Prostate gland (tissue), 2 donors: ENCODE results near the gene SBSN.

ENCODE experiments used
- CTCF ChIP-seq, 4 experiments: fragments of 200-600 bp in 2 of 4; fragments of 450-650 bp in 2 of 4; sonication (generic) in 2 of 4; IDR thresholded peaks; 1 replicate in 3 of 4; 2 replicates in 1 of 4; pipeline ENCODE4 v1.5.1; 2016 to 2019; ENCODE audit warnings: antibody characterized with exemption in 4 of 4, mild to moderate bottlenecking in 2 of 4, moderate library complexity in 2 of 4
- POLR2AphosphoS5 ChIP-seq: sonication (generic); formaldehyde crosslinking; IDR thresholded peaks from one replicate; pipeline ENCODE4 v1.6.1; 2017; ENCODE audit warnings: antibody characterized with exemption

- no peak for TF ChIP-seq CTCF (IDR thresholded peaks at IDR 0.05)
- TF ChIP-seq POLR2AphosphoS5 = no peak
These were observed 34.2 kb upstream of the SBSN start for GRCh38 chr19:35562336-35562735.
